ENCODE data around the gene LRRK1. TPM values are rescaled to one million over a fixed set of nuclear protein-coding genes. Genes with fewer than 3 reads are reported as not detected.

The LRRK1 gene
- polyA plus RNA-seq, 1 donor (not counting 4 experiments of a cell fraction or from before 2014, with no cell fraction given): 6.2 TPM

DNA sequence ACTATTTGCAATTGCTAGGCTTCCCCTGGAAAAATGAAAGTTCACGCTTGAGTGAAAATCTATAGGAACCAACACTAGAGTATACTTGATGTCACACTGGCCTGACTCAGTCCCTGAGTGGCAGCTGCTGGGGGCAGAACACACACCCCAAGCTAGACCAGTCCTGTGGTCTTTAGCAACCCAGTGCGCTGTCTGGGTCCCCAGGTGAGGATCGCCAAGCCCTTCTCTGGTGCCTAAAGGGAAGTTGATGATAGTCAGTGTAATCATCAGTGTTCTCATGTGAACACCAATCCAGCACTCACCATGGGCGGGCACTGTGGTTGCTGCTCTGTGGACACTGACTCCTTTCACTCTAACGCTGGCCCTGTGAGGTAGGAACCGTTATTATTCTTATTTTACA, 28.3 kb upstream of the LRRK1 start:
- no peaks in the 10 kb centered on the region for H4K20me1 ChIP-seq (ENCODE audit: control insufficient read depth, extremely low read depth, insufficient read depth, low read length)
- FAIRE-seq (no peak), DNase-seq (ENCODE audit: low read depth, low spot score) (no peak)
- no peak overlapping the region for H3K4me2 ChIP-seq (ENCODE audit: control insufficient read depth, extremely low read depth, insufficient read depth, low read depth, low read length)
- TF ChIP-seq, protein P1, sequence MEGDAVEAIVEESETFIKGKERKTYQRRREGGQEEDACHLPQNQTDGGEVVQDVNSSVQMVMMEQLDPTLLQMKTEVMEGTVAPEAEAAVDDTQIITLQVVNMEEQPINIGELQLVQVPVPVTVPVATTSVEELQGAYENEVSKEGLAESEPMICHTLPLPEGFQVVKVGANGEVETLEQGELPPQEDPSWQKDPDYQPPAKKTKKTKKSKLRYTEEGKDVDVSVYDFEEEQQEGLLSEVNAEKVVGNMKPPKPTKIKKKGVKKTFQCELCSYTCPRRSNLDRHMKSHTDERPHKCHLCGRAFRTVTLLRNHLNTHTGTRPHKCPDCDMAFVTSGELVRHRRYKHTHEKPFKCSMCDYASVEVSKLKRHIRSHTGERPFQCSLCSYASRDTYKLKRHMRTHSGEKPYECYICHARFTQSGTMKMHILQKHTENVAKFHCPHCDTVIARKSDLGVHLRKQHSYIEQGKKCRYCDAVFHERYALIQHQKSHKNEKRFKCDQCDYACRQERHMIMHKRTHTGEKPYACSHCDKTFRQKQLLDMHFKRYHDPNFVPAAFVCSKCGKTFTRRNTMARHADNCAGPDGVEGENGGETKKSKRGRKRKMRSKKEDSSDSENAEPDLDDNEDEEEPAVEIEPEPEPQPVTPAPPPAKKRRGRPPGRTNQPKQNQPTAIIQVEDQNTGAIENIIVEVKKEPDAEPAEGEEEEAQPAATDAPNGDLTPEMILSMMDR (optimal IDR thresholded peaks at IDR 0.05 in 1 of 3, IDR thresholded peaks at IDR 0.05 in 1 of 3, conservative IDR thresholded peaks at IDR 0.05 in 1 of 3; ENCODE audit: extremely low read depth in 1 of 3, insufficient read depth in 2 of 3, low read length in 3 of 3): no peak
- no peak for TF ChIP-seq EZH2 (IDR thresholded peaks at IDR 0.05; ENCODE audit: low read length)
- H3K79me2 ChIP-seq (ENCODE audit: control insufficient read depth, insufficient read depth, low read length): peaks cover 7% of the 10 kb centered on the region
- dilution Hi-C loops (cut with MboI; ENCODE audit: extremely low pct_ligation_motif_present, low sequenced_read_pairs): no loop called here
- H3K27me3 ChIP-seq (ENCODE audit: control insufficient read depth, extremely low read depth, insufficient read depth, low read length): no peaks in the 10 kb centered on the region
- no peak overlapping the region for H3K4me3 ChIP-seq (ENCODE audit: control insufficient read depth in 2 of 3, extremely low read depth in 1 of 3, insufficient read depth in 2 of 3, low read depth in 1 of 3, low read length in 3 of 3)
- no peaks in the 10 kb centered on the region for H3K9me1 ChIP-seq (ENCODE audit: control insufficient read depth, extremely low read depth, insufficient read depth, low read length)
- H3K9me3 ChIP-seq (ENCODE audit: control insufficient read depth, low read depth, low read length): no peaks in the 10 kb centered on the region
- H3K9ac ChIP-seq (ENCODE audit: control insufficient read depth, extremely low read depth, insufficient read depth, low read length): no peak overlapping the region
- peaks cover 11% of the 10 kb centered on the region for H3K4me1 ChIP-seq (ENCODE audit: control insufficient read depth, extremely low read depth, insufficient read depth, low read length)
- peaks cover 24 to 56% of the 10 kb centered on the region in 2 experiments for H3K36me3 ChIP-seq (ENCODE audit: control insufficient read depth in 2 of 2, extremely low read depth in 1 of 2, insufficient read depth in 2 of 2, low read length in 2 of 2)
- no peak overlapping the region for H2AFZ ChIP-seq (ENCODE audit: control insufficient read depth, low read length)
- no peak overlapping the region for H3K27ac ChIP-seq (ENCODE audit: control insufficient read depth, insufficient read depth, low read length)

DNA sequence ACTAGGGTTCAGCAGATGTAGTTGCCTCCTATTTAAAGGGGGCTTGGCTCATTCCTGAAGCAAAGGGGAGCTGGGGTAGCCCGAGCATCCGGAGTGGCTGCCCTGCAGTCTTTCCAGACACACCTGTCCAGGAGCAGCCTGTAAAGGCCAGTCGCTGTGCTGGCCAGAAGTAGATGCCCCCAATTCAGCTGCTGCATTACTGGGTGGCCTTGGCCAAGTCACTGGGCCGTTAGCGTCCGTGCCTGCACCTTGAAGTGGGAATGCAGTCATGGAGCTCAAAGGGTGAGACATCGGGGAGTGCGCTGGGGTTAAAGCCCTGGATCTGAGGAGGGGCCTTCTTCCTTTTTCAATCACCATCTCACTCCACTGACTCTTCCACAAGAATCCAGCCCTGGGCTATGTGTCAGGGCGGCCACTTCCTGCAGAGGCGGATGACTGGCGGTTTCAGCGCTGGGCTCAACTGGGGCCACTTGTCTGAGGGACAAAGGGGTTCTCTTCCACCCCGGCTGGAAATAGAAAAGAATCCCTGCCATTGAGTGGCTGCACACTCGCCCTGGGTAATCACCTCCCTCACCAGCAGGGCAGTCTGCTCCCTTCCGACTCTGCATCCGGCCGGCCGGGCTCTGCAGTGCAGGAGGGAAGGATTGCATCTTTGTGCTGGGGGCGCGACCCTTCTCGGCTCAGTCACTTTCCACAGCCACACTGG, 27.7 kb upstream of the LRRK1 start:
- no peak overlapping the region for H3K9ac ChIP-seq (ENCODE audit: control insufficient read depth, extremely low read depth, insufficient read depth, low read length)
- H3K27me3 ChIP-seq (ENCODE audit: control insufficient read depth, extremely low read depth, insufficient read depth, low read length): no peaks in the 10 kb centered on the region
- no peak for DNase-seq (ENCODE audit: low read depth, low spot score)
- H3K4me2 ChIP-seq (ENCODE audit: control insufficient read depth, extremely low read depth, insufficient read depth, low read depth, low read length): no peak overlapping the region
- H3K4me3 ChIP-seq (ENCODE audit: control insufficient read depth in 2 of 3, extremely low read depth in 1 of 3, insufficient read depth in 2 of 3, low read depth in 1 of 3, low read length in 3 of 3): no peak overlapping the region
- no peak overlapping the region for H3K27ac ChIP-seq (ENCODE audit: control insufficient read depth, insufficient read depth, low read length)
- FAIRE-seq: no peak
- H3K79me2 ChIP-seq (ENCODE audit: control insufficient read depth, insufficient read depth, low read length): peaks cover 3% of the 10 kb centered on the region
- H3K9me3 ChIP-seq (ENCODE audit: control insufficient read depth, low read depth, low read length): no peaks in the 10 kb centered on the region
- H3K36me3 ChIP-seq (ENCODE audit: control insufficient read depth in 2 of 2, extremely low read depth in 1 of 2, insufficient read depth in 2 of 2, low read length in 2 of 2): peaks cover 24 to 52% of the 10 kb centered on the region in 2 experiments
- no peaks in the 10 kb centered on the region for H3K9me1 ChIP-seq (ENCODE audit: control insufficient read depth, extremely low read depth, insufficient read depth, low read length)
- dilution Hi-C loops (cut with MboI; ENCODE audit: extremely low pct_ligation_motif_present, low sequenced_read_pairs): no loop called here
- H3K4me1 ChIP-seq (ENCODE audit: control insufficient read depth, extremely low read depth, insufficient read depth, low read length): peaks cover 11% of the 10 kb centered on the region
- no peak overlapping the region for H2AFZ ChIP-seq (ENCODE audit: control insufficient read depth, low read length)
- no peaks in the 10 kb centered on the region for H4K20me1 ChIP-seq (ENCODE audit: control insufficient read depth, extremely low read depth, insufficient read depth, low read length)
- no peak for TF ChIP-seq EZH2 (IDR thresholded peaks at IDR 0.05; ENCODE audit: low read length)
- TF ChIP-seq, protein P1 (optimal IDR thresholded peaks at IDR 0.05 in 1 of 3, IDR thresholded peaks at IDR 0.05 in 1 of 3, conservative IDR thresholded peaks at IDR 0.05 in 1 of 3; ENCODE audit: extremely low read depth in 1 of 3, insufficient read depth in 2 of 3, low read length in 3 of 3): no peak
